K562 (cell line): ENCODE data around the gene ZNF865. TPM values are rescaled to one million over a fixed set of nuclear protein-coding genes. Genes with fewer than 3 reads are reported as not detected.

Experiments
- ATAC-seq: fragments of 200-7000 bp; cut with Tn5 transposase; 3 replicates; pipeline ENCODE4 v1.9.1; 2020; ENCODE audit warnings: moderate library complexity
- BruUV-seq: library from RNA; stranded (reverse); fragments of 400-500 nt; replicated peaks from 2 replicates; lab custom pipeline; 2021; lab: Mats Ljungman, UMichigan
- CTCF ChIA-PET: fragments of 300-600 bp; formaldehyde crosslinking; extraction: SDS; loops from one replicate; lab custom pipeline; 2021; ENCODE audit warnings: low intra/inter-chr PET ratio; lab: Yijun Ruan, JAX
- POLR2A ChIA-PET: fragments of 300-600, 350-650 bp; sonication (Branson Sonifier 250); formaldehyde crosslinking; extraction: SDS; loops from one replicate; lab custom pipeline; 2021; ENCODE audit warnings: antibody characterized with exemption, inconsistent platforms; lab: Yijun Ruan, JAX
- DNase-seq, 4 experiments: peaks; one replicate each; pipeline versions ENCODE4 v3.0.0 to v3.0.0-alpha.2; 2011 to 2018; ENCODE audit warnings: low spot score in 3 of 4, mixed read lengths in 3 of 4; ENCODE audit errors: extremely low read depth in 1 of 4
- FAIRE-seq: peaks from 2 replicates; lab custom pipeline; 2011; peaks lifted over from hg19 to GRCh38; lab: Jason Lieb, UNC
- H2AFZ ChIP-seq: 2 replicates; pipeline ENCODE4 v1.6.0; 2011; ENCODE audit warnings: low read depth, low read length, control low read depth, inconsistent platforms
- H3K27ac ChIP-seq: fragments of 200-600 bp; 3 replicates; pipeline ENCODE4 v1.8.0; 2011; ENCODE audit warnings: low read depth, mild to moderate bottlenecking, control low read depth, inconsistent platforms, low read length, moderate library complexity, mixed read lengths; ENCODE audit errors: extremely low read depth
- H3K27me3 ChIP-seq, 2 experiments: fragments of 300-600 bp in 1 of 2; 2 replicates in 1 of 2; 3 replicates in 1 of 2; pipeline versions ENCODE4 v1.6.0 to v1.8.0; 2011; ENCODE audit warnings: inconsistent platforms in 2 of 2, low read length in 2 of 2, mild to moderate bottlenecking in 1 of 2, mixed read lengths in 1 of 2, moderate library complexity in 1 of 2; ENCODE audit not compliant: control insufficient read depth in 2 of 2, insufficient read depth in 2 of 2
- H3K36me3 ChIP-seq: fragments of 300-600 bp; 3 replicates; pipeline ENCODE4 v1.8.0; 2011; ENCODE audit warnings: mild to moderate bottlenecking, low read length, inconsistent platforms; ENCODE audit not compliant: control insufficient read depth, insufficient read depth
- H3K4me1 ChIP-seq, 2 experiments: fragments of 200-600 bp in 1 of 2; replicated peaks in 1 of 2; 2 replicates in 1 of 2; 3 replicates in 1 of 2; pipeline versions ENCODE4 v1.5.1 to v1.8.0; 2011; ENCODE audit warnings: inconsistent platforms in 2 of 2, low read length in 2 of 2, mild to moderate bottlenecking in 1 of 2, mixed read lengths in 1 of 2, moderate library complexity in 1 of 2; ENCODE audit not compliant: control insufficient read depth in 2 of 2, insufficient read depth in 2 of 2
- H3K4me2 ChIP-seq: 2 replicates; pipeline ENCODE4 v1.6.1; 2011; ENCODE audit warnings: low read length, control low read depth, inconsistent platforms, mixed read lengths; ENCODE audit not compliant: insufficient read depth
- H3K4me3 ChIP-seq: fragments of 200-600 bp; sonication (generic), shearing (Covaris generic); 2 replicates; pipeline ENCODE4 v1.5.1; 2016; ENCODE audit warnings: control low read depth, inconsistent platforms
- H3K79me2 ChIP-seq: fragments of 200-600 bp; 3 replicates; pipeline ENCODE4 v1.8.0; 2011; ENCODE audit warnings: low read length, inconsistent platforms; ENCODE audit not compliant: control insufficient read depth, insufficient read depth
- H3K9ac ChIP-seq, 2 experiments: 2 replicates each; pipeline versions ENCODE4 v1.6.0 to v1.6.1; 2011; ENCODE audit warnings: low read depth in 2 of 2, low read length in 2 of 2, control low read depth in 1 of 2, inconsistent platforms in 1 of 2, mild to moderate bottlenecking in 1 of 2, mixed read lengths in 1 of 2; ENCODE audit not compliant: insufficient read depth in 1 of 2
- H3K9me1 ChIP-seq: one replicate; pipeline ENCODE4 v1.6.0; 2011; ENCODE audit warnings: inconsistent platforms, mild to moderate bottlenecking, low read length, moderate library complexity; ENCODE audit not compliant: control insufficient read depth, insufficient read depth
- H3K9me3 ChIP-seq: replicated peaks from 2 replicates; pipeline ENCODE4 v1.5.1; 2011; ENCODE audit warnings: low read depth, low read length, inconsistent platforms; ENCODE audit not compliant: control insufficient read depth, insufficient read depth
- H4K20me1 ChIP-seq: replicated peaks from 2 replicates; pipeline ENCODE4 v1.6.1; 2011; ENCODE audit warnings: low read length, inconsistent platforms, mixed read lengths; ENCODE audit not compliant: control insufficient read depth, insufficient read depth
- HLTF ChIP-seq: fragments of 450-650 bp; IDR thresholded peaks from 2 replicates; pipeline ENCODE4 v1.6.1; 2016
- NR2F6 ChIP-seq: fragments of 450-650 bp; formaldehyde crosslinking; IDR thresholded peaks from 2 replicates; pipeline ENCODE4 v1.4.0; 2020; ENCODE audit warnings: mild to moderate bottlenecking
- RBFOX2 ChIP-seq: fragments of 200-400 bp; formaldehyde crosslinking; IDR thresholded peaks from 2 replicates; pipeline ENCODE4 v1.6.1; 2017; ENCODE audit warnings: low read depth, mild to moderate bottlenecking, low read length, moderate library complexity
- WGBS: fragments of 100-300 bp; shearing (Covaris generic); methylation state at CpG from one replicate; pipeline ENCODE4 v1.1.6; 2016; ENCODE audit warnings: low coverage, mixed read lengths; ENCODE audit not compliant: insufficient coverage; ENCODE audit errors: missing lambda C conversion rate; 5-methylcytosine and 5-hydroxymethylcytosine counted together
- in situ Hi-C: fragments of 300-500 bp; cut with MboI; formaldehyde crosslinking; loops from 4 replicates; pipeline ENCODE4 v1.15.0; 2018; ENCODE audit warnings: inconsistent platforms, mixed read lengths
- intact Hi-C: fragments of 100-400 bp; cut with micrococcal nuclease; formaldehyde crosslinking; loops from 2 replicates; pipeline ENCODE4 v1.14.2; 2022
- polyA plus RNA-seq, 8 experiments: library from polyadenylated mRNA; depleted of rRNA in 4 of 8; stranded (reverse) in 5 of 8; unstranded in 3 of 8; fragments of >200 nt; fragmentation: Nextera tagmentation in 2 of 8; fragmentation: Illumina TruSeq in 1 of 8; extraction: Ambion mirVana in 2 of 8; extraction: Trizol in 1 of 8; gene quantifications; 2 replicates each; pipeline versions ENCODE4 v1.2.1 to v1.2.3, GENCODE V29; 2011 to 2014; ENCODE audit warnings: inconsistent platforms in 1 of 8, missing spikeins in 1 of 8
- total RNA-seq, 7 experiments: library from RNA; depleted of rRNA in 6 of 7; stranded (reverse); fragments of >200 nt in 6 of 7; fragmentation: Illumina TruSeq in 2 of 7; extraction: Trizol in 2 of 7; gene quantifications; 2 replicates each; pipeline versions ENCODE4 v1.2.1 to v1.2.3, GENCODE V29; 2011 to 2021; ENCODE audit warnings: low replicate concordance in 1 of 7

The ZNF865 gene
- total and polyA plus RNA-seq, 9 of the 15 experiments (the other 6 are each of a cell fraction or from before 2014, with no cell fraction given) = 0.40 to 18.8 (median 1.6) TPM; not detected in 2

GRCh38 chr19:55613930-55614710 is 8.7 kb downstream of the ZNF865 start:
- Histone ChIP-seq H3K79me2 (peaks cover 6% of the 10 kb centered on the region; the same call in 1 of the 3 replicates), H3K36me3 (peaks cover 35% of the 10 kb centered on the region; the same call in 2 of the 3 replicates), H4K20me1 (no peaks in the 10 kb centered on the region), H3K4me2 (no peak overlapping the region), H3K27ac (no peak overlapping the region), H3K4me1 (peaks cover 0 to 5% of the 10 kb centered on the region in 2 experiments; a peak in 2 of 5 replicates), H3K9ac (no peak overlapping the region), H3K9me3 (no peaks in the 10 kb centered on the region), H3K27me3 (no peaks in the 10 kb centered on the region), H3K9me1 (no peaks in the 10 kb centered on the region), H3K4me3 (no peak overlapping the region), H2AFZ (no peak overlapping the region)
- ATAC-seq (no peak), DNase-seq (peak in 1 of 4 experiments; percentile 18), FAIRE-seq (no peak)
- POLR2A ChIA-PET = no interaction called here
- intact Hi-C loops = no loop called here
- CTCF ChIA-PET = no interaction called here
- in situ Hi-C loops = no loop called here
- TF ChIP-seq RBFOX2 = peak; percentile 22; the same call in 1 of the 2 replicates
- no peak for TF ChIP-seq NR2F6
- TF ChIP-seq HLTF = no peak
- 87% methylated on average over 9 of the region's 75 CpGs for WGBS
- no TSS peak for BruUV-seq
